Measurements from ENCODE around the gene WNT3.
"Not testable (repeated sequence)": the region's sequence is repeated elsewhere in the genome, so short reads cannot be mapped to it uniquely, and the experiment has no call there.

Gene WNT3

GRCh38 chr17:46783031-46783593 lies 35.4 kb downstream of the WNT3 start:
- DNase-seq (ENCODE audit: low spot score) = no peak

- no peak for DNase-seq (ENCODE audit: low spot score)
Observed at GRCh38 chr17:46782250-46782953, 36.1 kb downstream of the WNT3 start.

GRCh38 chr17:46780003-46780373 lies 38.5 kb downstream of the WNT3 start:
- no peak for DNase-seq (ENCODE audit: low spot score)

GRCh38 chr17:46777943-46778915 lies 40.3 kb downstream of the WNT3 start:
- DNase-seq (ENCODE audit: low spot score) = no peak

- DNase-seq (ENCODE audit: low spot score) = no peak
Observed at GRCh38 chr17:46776298-46777005, 42.0 kb downstream of the WNT3 start.

GRCh38 chr17:46774108-46774737 lies 44.3 kb downstream of the WNT3 start:
- no peak for DNase-seq (ENCODE audit: low spot score)

DNA sequence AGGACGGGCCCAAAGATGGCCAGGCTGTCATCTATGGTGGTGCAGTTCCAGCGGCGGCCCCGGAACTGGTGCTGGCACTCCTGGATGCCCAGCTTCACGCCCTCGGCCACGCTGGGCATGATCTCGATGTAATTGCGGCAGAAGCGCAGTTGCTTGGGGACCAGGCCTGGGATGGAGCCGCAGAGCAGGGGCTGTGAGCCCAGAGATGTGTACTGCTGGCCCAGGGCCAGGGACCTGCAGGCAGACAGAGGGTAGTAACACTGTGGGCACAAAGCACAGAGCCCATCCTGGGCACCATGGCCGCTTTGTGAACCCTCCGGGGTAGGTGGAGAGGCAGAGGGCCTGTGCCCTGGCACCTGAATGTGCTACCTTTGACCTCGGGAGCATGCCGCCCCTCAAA lies 44.8 kb downstream of the WNT3 start:
- DNase-seq (ENCODE audit: low spot score) = no peak

DNA sequence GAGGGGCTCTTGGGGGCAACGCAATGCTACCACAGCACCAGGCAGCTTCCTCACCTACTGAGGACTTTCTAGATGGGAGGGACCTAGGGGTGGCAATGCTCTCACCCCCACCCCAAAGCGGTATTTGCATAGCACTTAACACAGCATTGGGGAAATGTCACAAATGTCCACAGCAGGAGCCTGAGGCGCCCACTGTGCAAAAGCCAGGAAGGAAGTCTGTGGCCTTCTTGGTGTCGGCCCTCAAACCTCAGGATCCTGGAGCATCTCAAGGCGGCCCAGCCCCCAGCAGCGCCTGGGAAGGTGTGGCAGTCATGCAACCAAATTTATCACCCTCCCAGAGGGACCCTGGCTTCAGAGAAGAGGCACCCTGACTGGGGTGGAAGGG lies 45.3 kb downstream of the WNT3 start:
- no peak for DNase-seq (ENCODE audit: low spot score)

- DNase-seq (ENCODE audit: low spot score) = no peak
Observed at GRCh38 chr17:46772475-46773220, 45.8 kb downstream of the WNT3 start.

DNA sequence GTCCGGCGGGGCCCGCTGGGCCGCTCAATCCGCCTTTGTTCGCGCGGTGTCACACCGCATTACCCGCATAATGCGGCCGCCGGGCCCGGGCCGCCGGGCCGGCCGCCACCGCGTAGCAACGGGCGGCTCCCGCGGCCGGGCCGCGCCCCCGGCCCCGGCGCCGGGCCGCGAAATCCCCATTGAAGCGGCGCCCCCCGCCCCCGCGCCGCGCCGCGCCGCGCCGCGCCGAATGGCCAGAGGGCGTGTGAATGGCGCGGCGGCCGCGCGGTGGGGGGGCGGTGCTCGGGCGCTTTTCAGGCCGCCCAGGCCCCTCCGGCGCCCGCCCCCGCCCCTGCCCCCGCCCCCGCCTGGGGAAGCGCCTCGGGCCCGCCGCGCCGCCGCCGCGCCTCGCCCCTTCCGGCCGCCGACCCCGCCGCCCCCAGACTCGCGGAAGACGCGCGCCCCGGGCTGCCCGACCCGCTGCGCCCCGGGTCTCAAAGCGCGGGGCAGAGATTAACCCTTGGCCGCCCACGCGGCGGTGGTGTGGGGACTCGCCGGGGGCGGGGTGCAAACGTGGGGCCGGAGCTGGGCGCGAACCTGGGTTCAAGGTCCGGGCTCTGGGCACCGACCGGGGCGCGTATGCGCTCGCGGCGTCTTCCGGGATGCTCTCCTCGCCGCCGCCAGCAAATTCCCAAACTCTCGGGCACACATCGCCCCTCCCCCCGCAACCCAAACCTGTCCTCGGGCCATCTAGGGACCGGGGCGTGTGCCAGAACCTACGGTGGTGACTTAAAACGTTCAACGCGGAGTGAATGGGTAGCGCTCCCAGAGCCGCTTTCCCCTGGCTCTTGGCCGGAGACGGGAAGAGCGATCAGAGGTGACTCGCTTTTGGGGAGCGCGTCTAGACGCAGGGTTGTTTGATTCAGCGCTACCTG lies 46.7 kb downstream of the WNT3 start:
- DNase-seq (ENCODE audit: low spot score) = peak; percentile 1

- DNase-seq (ENCODE audit: low spot score) = no peak
Observed at GRCh38 chr17:46770818-46771560, 47.5 kb downstream of the WNT3 start.

GRCh38 chr17:46770439-46770817 lies 48.1 kb downstream of the WNT3 start:
- no peak for DNase-seq (ENCODE audit: low spot score)

- DNase-seq (ENCODE audit: low spot score) = no peak
Observed at GRCh38 chr17:46769531-46770438, 48.7 kb downstream of the WNT3 start.

DNA sequence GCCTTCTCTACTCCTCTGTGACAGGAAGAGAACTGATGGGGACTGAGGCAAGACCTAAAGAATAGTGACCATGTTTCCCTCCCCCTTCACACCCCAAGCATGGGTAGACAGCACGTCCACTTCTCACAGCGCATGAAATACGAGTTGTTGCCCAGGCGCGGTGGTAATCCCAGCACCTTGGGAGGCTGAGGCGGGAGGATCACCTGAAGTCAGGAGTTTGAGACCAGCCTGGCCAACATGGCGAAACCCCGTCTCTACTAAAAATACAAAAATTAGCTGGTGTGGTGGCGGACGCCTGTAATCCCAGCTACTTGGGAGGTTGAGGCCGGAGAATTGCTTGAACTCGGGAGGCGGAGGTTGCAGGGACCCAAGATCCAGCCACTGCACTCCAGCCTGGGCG lies 49.6 kb downstream of the WNT3 start:
- not testable (repeated sequence) for DNase-seq (ENCODE audit: low spot score)

DNA sequence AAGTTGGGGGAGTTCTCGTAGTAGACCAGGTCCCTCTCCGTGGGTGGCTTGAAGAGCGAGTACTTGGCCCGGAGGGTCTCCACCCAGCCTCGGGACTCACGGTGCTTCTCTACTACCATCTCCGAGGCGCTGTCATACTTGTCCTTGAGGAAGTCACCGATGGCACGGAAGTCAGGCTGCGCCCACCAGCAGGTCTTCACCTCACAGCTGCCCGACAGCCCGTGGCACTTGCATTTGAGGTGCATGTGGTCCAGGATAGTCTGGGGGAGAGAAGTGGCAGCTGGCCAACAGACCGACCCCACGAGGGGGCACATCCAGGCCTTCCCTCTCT lies 50.0 kb downstream of the WNT3 start:
- DNase-seq (ENCODE audit: low spot score) = no peak

DNA sequence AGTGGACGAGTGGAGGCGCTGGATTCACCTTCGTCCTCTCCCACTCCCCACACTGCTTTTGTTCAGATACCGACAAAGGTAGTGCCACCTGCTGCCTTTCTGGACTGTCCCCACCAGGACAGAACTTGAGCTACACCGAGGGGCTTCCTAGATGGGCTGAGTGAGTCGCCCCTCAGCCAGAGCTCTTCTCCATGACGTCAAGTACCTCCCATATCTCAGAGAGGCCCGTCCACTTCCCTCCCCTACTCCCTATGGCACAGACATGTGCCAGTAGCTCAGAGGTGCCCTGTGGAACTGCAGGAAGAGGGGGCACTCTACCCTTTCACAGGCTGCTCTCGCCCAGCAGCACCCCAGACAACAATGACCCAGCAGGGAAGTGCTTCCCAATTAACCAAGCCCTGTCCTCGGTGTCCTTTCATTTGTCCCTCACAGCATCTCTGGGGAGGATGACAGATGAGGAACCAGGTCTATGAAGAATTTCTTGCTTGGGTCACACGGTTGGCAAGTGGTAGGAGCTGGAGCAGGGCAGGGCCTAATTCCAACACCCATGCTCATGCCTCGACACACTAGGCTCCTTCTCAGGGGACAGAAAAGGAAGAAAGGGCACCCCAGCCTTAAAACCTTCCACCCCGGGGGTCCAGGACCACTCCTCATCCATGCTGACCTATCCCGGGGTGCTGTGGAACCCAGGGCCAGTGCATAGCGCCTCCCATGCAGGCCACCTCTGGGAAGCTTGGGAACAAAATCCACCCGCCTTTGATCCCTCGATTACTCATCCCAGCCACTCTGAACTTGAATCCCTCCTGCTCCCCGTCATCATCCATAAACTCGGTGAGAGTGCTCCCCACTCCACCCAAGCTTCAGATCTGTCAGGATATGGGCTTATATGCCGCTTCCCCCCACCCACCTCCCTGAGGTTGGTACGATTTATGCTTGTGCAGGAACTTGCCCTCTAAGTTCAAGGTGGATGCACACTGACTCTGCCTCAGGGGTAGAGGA lies 51.7 kb downstream of the WNT3 start:
- no peak for DNase-seq (ENCODE audit: low spot score)

DNA sequence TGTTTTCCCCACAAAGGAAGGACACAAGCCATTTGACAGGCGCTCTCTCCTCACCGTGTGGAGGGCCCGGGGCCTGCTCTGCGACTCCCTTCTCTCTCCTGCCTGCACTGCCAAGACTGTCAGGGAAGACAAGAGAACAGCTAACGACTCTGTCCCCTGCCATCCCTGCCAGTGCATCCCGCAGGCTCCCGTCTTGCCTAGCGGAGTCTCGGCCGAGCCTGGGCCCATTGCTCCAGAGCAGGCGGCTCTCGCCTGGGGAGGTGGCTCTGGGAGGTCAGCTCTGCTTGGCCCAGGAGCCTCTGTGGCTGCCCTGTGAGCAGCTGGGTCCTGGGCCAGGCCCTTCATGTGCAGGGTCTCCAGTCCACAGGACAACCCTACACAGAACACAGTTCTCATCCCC lies 53.0 kb downstream of the WNT3 start:
- DNase-seq (ENCODE audit: low spot score) = no peak
